Lung (tissue), 12 donors: ENCODE measurements around the gene KIFAP3. TPM values are rescaled to one million over a fixed set of nuclear protein-coding genes. Genes with fewer than 3 reads are reported as not detected.

Experiments
- ATAC-seq: fragments of 200-7000 bp; cut with Tn5 transposase; one replicate; pipeline ENCODE4 v1.9.1; 2020; ENCODE audit warnings: moderate number of reproducible peaks; ENCODE audit not compliant: insufficient read depth, low FRiP score
- DNase-seq, 3 donors: peaks; one replicate each; pipeline ENCODE4 v3.0.0-alpha.2; 2013 to 2017
- H3K27ac ChIP-seq, 2 donors: one replicate each; pipeline ENCODE4 v1.5.1; 2013; ENCODE audit warnings: mild to moderate bottlenecking in 2 of 2, moderate library complexity in 2 of 2, control low read depth in 1 of 2, inconsistent platforms in 1 of 2, low read depth in 1 of 2, low read length in 1 of 2
- H3K27me3 ChIP-seq, 3 donors: one replicate each; pipeline ENCODE4 v1.5.1; 2013; ENCODE audit warnings: low read length in 2 of 3; ENCODE audit not compliant: control insufficient read depth in 3 of 3, insufficient read depth in 3 of 3
- H3K36me3 ChIP-seq, 4 donors: one replicate each; pipeline ENCODE4 v1.5.1; 2013; ENCODE audit warnings: low read length in 4 of 4, mild to moderate bottlenecking in 1 of 4, moderate library complexity in 1 of 4; ENCODE audit not compliant: control insufficient read depth in 4 of 4, insufficient read depth in 4 of 4
- H3K4me1 ChIP-seq, 5 donors: one replicate each; pipeline ENCODE4 v1.5.1; 2013; ENCODE audit warnings: low read length in 5 of 5, mild to moderate bottlenecking in 2 of 5, moderate library complexity in 1 of 5; ENCODE audit not compliant: control insufficient read depth in 5 of 5, insufficient read depth in 5 of 5
- H3K4me3 ChIP-seq: one replicate; pipeline ENCODE4 v1.5.1; 2013; ENCODE audit warnings: mild to moderate bottlenecking, control low read depth, moderate library complexity
- H3K9ac ChIP-seq, 2 donors: one replicate each; pipeline ENCODE4 v1.5.1; 2013; ENCODE audit warnings: low read length in 2 of 2, control low read depth in 1 of 2; ENCODE audit not compliant: insufficient read depth in 1 of 2
- H3K9me3 ChIP-seq, 4 donors: one replicate each; pipeline ENCODE4 v1.5.1; 2013; ENCODE audit warnings: low read length in 3 of 4, mild to moderate bottlenecking in 1 of 4, moderate library complexity in 1 of 4; ENCODE audit not compliant: control insufficient read depth in 4 of 4, insufficient read depth in 3 of 4
- WGBS, 2 donors: extraction: QIAGEN DNeasy Blood & Tissue Kit; methylation state at CpG; one replicate each; pipeline ENCODE4 v1.1.7; 2013; 5-methylcytosine and 5-hydroxymethylcytosine counted together
- polyA plus RNA-seq, 2 donors: library from polyadenylated mRNA; stranded (reverse); fragments of 200-250 nt; gene quantifications; one replicate each; pipeline ENCODE4 v1.2.1, GENCODE V29; 2013
- total RNA-seq, 2 donors: library from RNA; depleted of rRNA in 1 of 2; stranded (reverse); fragments of >200 nt in 1 of 2; gene quantifications; one replicate each; pipeline ENCODE4 v1.2.1, GENCODE V29; 2014 to 2021
- TF ChIP-seq, protein P1 (sequence below): IDR thresholded peaks from 2 replicates; pipeline ENCODE4 v1.5.1; 2012; ENCODE audit warnings: mild to moderate bottlenecking; ENCODE audit errors: control extremely low read depth, extremely low read depth
- donor health status: control.
- donor health status: control.
- donor health status: Bipolar disorder and iron deficiency.
- donor health status: healthy.
- donor health status: DM: yes; HTN: yes; CAD: no.

The KIFAP3 gene
- total and polyA plus RNA-seq, 4 donors: 11.5 to 48.4 (median 17.3) TPM

DNA sequence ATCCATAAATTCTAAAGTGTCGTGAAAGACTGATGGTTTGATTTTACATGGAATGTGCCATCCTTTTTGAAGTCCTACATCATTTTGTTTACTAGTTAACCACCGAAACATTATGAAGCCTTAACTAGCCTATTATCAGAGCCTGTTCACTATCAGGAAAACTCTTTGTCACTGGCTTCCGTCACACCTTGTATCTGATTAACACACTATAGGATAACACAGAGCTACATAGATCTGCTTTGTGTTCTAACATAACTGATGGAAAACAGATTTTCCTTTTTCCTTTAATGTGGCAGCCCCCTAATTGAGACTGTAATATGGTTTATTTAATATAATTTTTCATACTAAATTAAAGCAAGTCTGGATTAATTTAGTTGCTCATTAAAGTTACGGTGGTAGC lies 106.3 kb downstream of the KIFAP3 start:
- no peak for ATAC-seq
- H3K27ac ChIP-seq: no peak overlapping the region
- H3K27me3 ChIP-seq: no peaks in the 10 kb centered on the region
- no peaks in the 10 kb centered on the region for H3K36me3 ChIP-seq
- TF ChIP-seq, protein P1, sequence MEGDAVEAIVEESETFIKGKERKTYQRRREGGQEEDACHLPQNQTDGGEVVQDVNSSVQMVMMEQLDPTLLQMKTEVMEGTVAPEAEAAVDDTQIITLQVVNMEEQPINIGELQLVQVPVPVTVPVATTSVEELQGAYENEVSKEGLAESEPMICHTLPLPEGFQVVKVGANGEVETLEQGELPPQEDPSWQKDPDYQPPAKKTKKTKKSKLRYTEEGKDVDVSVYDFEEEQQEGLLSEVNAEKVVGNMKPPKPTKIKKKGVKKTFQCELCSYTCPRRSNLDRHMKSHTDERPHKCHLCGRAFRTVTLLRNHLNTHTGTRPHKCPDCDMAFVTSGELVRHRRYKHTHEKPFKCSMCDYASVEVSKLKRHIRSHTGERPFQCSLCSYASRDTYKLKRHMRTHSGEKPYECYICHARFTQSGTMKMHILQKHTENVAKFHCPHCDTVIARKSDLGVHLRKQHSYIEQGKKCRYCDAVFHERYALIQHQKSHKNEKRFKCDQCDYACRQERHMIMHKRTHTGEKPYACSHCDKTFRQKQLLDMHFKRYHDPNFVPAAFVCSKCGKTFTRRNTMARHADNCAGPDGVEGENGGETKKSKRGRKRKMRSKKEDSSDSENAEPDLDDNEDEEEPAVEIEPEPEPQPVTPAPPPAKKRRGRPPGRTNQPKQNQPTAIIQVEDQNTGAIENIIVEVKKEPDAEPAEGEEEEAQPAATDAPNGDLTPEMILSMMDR: no peak
- no peak overlapping the region for H3K9ac ChIP-seq
- H3K4me3 ChIP-seq: no peak overlapping the region
- WGBS, 2 donors: 70 to 74% methylated on average over 4 of the region's 4 CpGs
- H3K4me1 ChIP-seq: no peaks in the 10 kb centered on the region
- DNase-seq: no peak
- H3K9me3 ChIP-seq: peaks cover 0 to 1% (median 0%) of the 10 kb centered on the region in 4 donors

DNA sequence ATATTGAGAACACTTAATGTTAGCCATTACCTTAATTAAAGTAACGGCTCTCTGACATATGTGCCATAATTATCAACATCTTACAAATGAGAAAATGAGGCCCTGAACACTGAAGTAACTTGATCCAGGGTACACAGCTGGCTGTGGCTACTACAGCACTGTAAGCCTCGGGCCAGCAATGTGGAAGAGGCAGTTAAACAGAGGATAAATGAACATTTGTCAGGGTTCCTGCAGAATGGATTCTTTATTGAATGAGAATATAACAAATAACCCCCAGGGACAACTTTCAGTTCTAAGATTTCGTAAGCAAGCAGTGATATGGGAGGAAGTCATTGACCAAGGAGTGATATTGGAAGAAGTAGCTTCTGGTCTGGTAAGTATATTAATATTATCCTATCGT lies 110.3 kb downstream of the KIFAP3 start:
- H3K36me3 ChIP-seq: peaks cover 0 to 4% (median under 1%) of the 10 kb centered on the region in 4 donors
- no peaks in the 10 kb centered on the region for H3K9me3 ChIP-seq
- ATAC-seq: no peak
- DNase-seq: no peak
- H3K27me3 ChIP-seq: no peaks in the 10 kb centered on the region
- no peak overlapping the region for H3K4me3 ChIP-seq
- TF ChIP-seq, protein P1: no peak
- H3K9ac ChIP-seq: no peak overlapping the region
- no peaks in the 10 kb centered on the region for H3K4me1 ChIP-seq
- no peak overlapping the region for H3K27ac ChIP-seq
- 92 to 94% methylated on average over 4 of the region's 4 CpGs for WGBS, 2 donors

DNA sequence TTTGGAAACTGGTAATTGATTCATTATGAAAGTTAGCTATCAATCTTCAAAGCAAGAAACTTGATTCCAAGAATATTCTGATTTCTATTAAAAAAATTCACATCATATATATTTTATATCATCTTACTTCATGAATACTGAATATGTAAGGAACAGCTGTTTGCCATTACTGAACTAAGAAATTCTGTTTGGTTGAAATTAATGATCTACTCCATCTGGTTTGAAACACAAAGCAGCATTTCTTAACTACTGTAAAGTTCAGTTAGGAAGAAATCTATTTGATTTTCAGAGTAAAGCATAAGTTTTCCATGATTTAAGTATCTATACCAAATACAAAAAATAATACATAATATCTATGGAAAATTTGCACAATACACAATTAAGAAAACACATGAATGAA lies 114.8 kb downstream of the KIFAP3 start:
- Histone ChIP-seq H3K9me3 (no peaks in the 10 kb centered on the region), H3K36me3 (peaks cover 0 to 4% (median under 1%) of the 10 kb centered on the region in 4 donors), H3K4me3 (no peak overlapping the region), H3K27me3 (no peaks in the 10 kb centered on the region), H3K27ac (no peak overlapping the region), H3K9ac (no peak overlapping the region), H3K4me1 (no peaks in the 10 kb centered on the region)
- ATAC-seq: no peak
- DNase-seq: peak in 2 of 3 donors; percentile 12 to 25
- TF ChIP-seq, protein P1: no peak

DNA sequence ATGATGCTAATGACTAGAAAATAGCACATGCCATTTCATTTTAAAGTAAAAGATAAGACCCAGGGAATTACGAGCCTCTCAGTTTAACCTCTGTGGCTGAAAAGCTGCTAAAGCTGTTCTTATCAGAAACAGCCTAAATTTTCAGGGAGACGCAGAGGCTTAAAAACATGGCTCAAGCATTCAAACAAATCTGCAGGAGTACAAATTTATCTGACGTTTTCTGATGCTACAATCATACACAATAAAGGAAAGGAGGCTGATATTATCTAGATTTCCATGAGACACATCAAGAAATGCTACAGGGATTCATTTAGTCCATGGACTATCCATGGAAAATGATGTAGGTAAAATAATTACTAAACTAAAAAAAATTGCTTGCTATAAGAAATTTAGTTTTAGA lies 115.5 kb downstream of the KIFAP3 start:
- peaks cover 0 to 4% (median under 1%) of the 10 kb centered on the region in 4 donors for H3K36me3 ChIP-seq
- ATAC-seq (no peak), DNase-seq (no peak)
- no peaks in the 10 kb centered on the region for H3K27me3 ChIP-seq
- TF ChIP-seq, protein P1: no peak
- no peak overlapping the region for H3K9ac ChIP-seq
- H3K4me3 ChIP-seq: no peak overlapping the region
- H3K9me3 ChIP-seq: no peaks in the 10 kb centered on the region
- H3K27ac ChIP-seq: no peak overlapping the region
- H3K4me1 ChIP-seq: no peaks in the 10 kb centered on the region
- 88% methylated on average over 3 of the region's 3 CpGs for WGBS, 2 donors
